H9 (cell line): Measurements from ENCODE around the gene TAOK1. TPM values are rescaled to one million over a fixed set of nuclear protein-coding genes. Genes with fewer than 3 reads are reported as not detected.

Source experiments
- DNase-seq: peaks from one replicate; pipeline ENCODE4 v3.0.0-alpha.2; 2017
- H2AFZ ChIP-seq: one replicate; pipeline ENCODE4 v1.6.1; 2013; ENCODE audit warnings: mild to moderate bottlenecking, low read length, control low read depth, moderate library complexity
- H2AK5ac ChIP-seq: 2 replicates; pipeline ENCODE4 v1.6.1; 2013; ENCODE audit warnings: low read length, control low read depth, mixed read lengths; ENCODE audit not compliant: insufficient read length
- H2BK120ac ChIP-seq: one replicate; pipeline ENCODE4 v1.6.1; 2013; ENCODE audit warnings: low read depth, mild to moderate bottlenecking, low read length, control low read depth, inconsistent platforms; ENCODE audit not compliant: poor library complexity, severe bottlenecking
- H2BK12ac ChIP-seq: 2 replicates; pipeline ENCODE4 v1.6.1; 2013; ENCODE audit warnings: low read length, control low read depth, mixed read lengths, low read depth; ENCODE audit not compliant: insufficient read length
- H2BK15ac ChIP-seq: 2 replicates; pipeline ENCODE4 v1.6.1; 2013; ENCODE audit warnings: low read depth, low read length, control low read depth
- H2BK20ac ChIP-seq: one replicate; pipeline ENCODE4 v1.6.1; 2013; ENCODE audit warnings: low read depth, mild to moderate bottlenecking, low read length, control low read depth, inconsistent platforms; ENCODE audit not compliant: poor library complexity, severe bottlenecking
- H2BK5ac ChIP-seq: 2 replicates; pipeline ENCODE4 v1.6.1; 2013; ENCODE audit warnings: low read length, control low read depth, mixed read lengths; ENCODE audit not compliant: insufficient read length
- H3K14ac ChIP-seq: 2 replicates; pipeline ENCODE4 v1.6.1; 2013; ENCODE audit warnings: low read length, control low read depth; ENCODE audit not compliant: insufficient read depth
- H3K18ac ChIP-seq: 2 replicates; pipeline ENCODE4 v1.6.1; 2013; ENCODE audit warnings: low read depth, mild to moderate bottlenecking, mixed read lengths, low read length, control low read depth; ENCODE audit not compliant: insufficient read length
- H3K23ac ChIP-seq: 2 replicates; pipeline ENCODE4 v1.6.1; 2013; ENCODE audit warnings: low read length, control low read depth, mixed read lengths, low read depth; ENCODE audit not compliant: insufficient read length
- H3K23me2 ChIP-seq: 2 replicates; pipeline ENCODE4 v1.6.1; 2013; ENCODE audit warnings: low read depth, mild to moderate bottlenecking, mixed read lengths, low read length, control low read depth; ENCODE audit not compliant: insufficient read length, poor library complexity, severe bottlenecking
- H3K27ac ChIP-seq: 2 replicates; pipeline ENCODE4 v1.5.1; 2013; ENCODE audit warnings: low read length, control low read depth, mixed read lengths, low read depth; ENCODE audit not compliant: insufficient read length
- H3K27me3 ChIP-seq: 2 replicates; pipeline ENCODE4 v1.6.1; 2013; ENCODE audit warnings: low read length, control low read depth, inconsistent platforms; ENCODE audit not compliant: insufficient read depth
- H3K4ac ChIP-seq: 2 replicates; pipeline ENCODE4 v1.6.1; 2013; ENCODE audit warnings: low read depth, mild to moderate bottlenecking, control low read depth, inconsistent platforms, low read length, moderate library complexity
- H3K4me1 ChIP-seq: 2 replicates; pipeline ENCODE4 v1.6.1; 2013; ENCODE audit warnings: low read length, control low read depth, inconsistent platforms; ENCODE audit not compliant: insufficient read depth
- H3K4me2 ChIP-seq: 2 replicates; pipeline ENCODE4 v1.6.1; 2013; ENCODE audit warnings: low read length, control low read depth, mixed read lengths; ENCODE audit not compliant: insufficient read length, insufficient read depth
- H3K56ac ChIP-seq: 2 replicates; pipeline ENCODE4 v1.6.1; 2013; ENCODE audit warnings: low read depth, mild to moderate bottlenecking, mixed read lengths, low read length, control low read depth; ENCODE audit not compliant: insufficient read length
- H3K79me1 ChIP-seq: 2 replicates; pipeline ENCODE4 v1.6.1; 2013; ENCODE audit warnings: low read depth, mild to moderate bottlenecking, moderate library complexity, low read length, control low read depth, inconsistent platforms; ENCODE audit not compliant: insufficient read depth, poor library complexity, severe bottlenecking
- H3K79me2 ChIP-seq: 2 replicates; pipeline ENCODE4 v1.6.1; 2013; ENCODE audit warnings: low read length, control low read depth, inconsistent platforms; ENCODE audit not compliant: insufficient read depth
- H3K9ac ChIP-seq: 2 replicates; pipeline ENCODE4 v1.6.1; 2013; ENCODE audit warnings: low read length, control low read depth, mixed read lengths; ENCODE audit not compliant: insufficient read length; ENCODE audit errors: extremely low read depth
- H3K9me3 ChIP-seq: one replicate; pipeline ENCODE4 v1.6.1; 2013; ENCODE audit warnings: low read depth, low read length, inconsistent platforms; ENCODE audit not compliant: control insufficient read depth
- H3T11ph ChIP-seq: one replicate; pipeline ENCODE4 v1.6.1; 2013; ENCODE audit warnings: mild to moderate bottlenecking, low read length, control low read depth, inconsistent platforms
- H4K20me1 ChIP-seq: one replicate; pipeline ENCODE4 v1.6.1; 2013; ENCODE audit not compliant: control insufficient read depth, insufficient read length, insufficient read depth
- H4K5ac ChIP-seq: 2 replicates; pipeline ENCODE4 v1.6.1; 2013; ENCODE audit warnings: low read depth, mild to moderate bottlenecking, mixed read lengths, low read length, control low read depth; ENCODE audit not compliant: insufficient read length
- H4K8ac ChIP-seq: replicated peaks from 2 replicates; pipeline ENCODE4 v1.6.1; 2013; ENCODE audit warnings: low read length, control low read depth, mixed read lengths, low read depth; ENCODE audit not compliant: insufficient read length
- H4K91ac ChIP-seq: 2 replicates; pipeline ENCODE4 v1.6.1; 2013; ENCODE audit warnings: low read depth, mild to moderate bottlenecking, moderate library complexity, mixed read lengths, low read length, control low read depth; ENCODE audit not compliant: insufficient read length
- H3K27ac Mint-ChIP-seq, 3 experiments: 2 replicates in 2 of 3; 3 replicates in 1 of 3; pipeline ENCODE4 v1.8.0; 2020 to 2021; ENCODE audit warnings: mixed read lengths in 3 of 3, mild to moderate bottlenecking in 1 of 3, moderate library complexity in 1 of 3
- H3K27me3 Mint-ChIP-seq: 2 replicates; pipeline ENCODE4 v1.8.0; 2021; ENCODE audit warnings: low read depth, mild to moderate bottlenecking, moderate library complexity, mixed read lengths
- H3K36me3 Mint-ChIP-seq, 3 experiments: 2 replicates in 2 of 3; 3 replicates in 1 of 3; pipeline ENCODE4 v1.8.0; 2020 to 2021; ENCODE audit warnings: low read depth in 3 of 3, mixed read lengths in 3 of 3; ENCODE audit not compliant: insufficient read depth in 1 of 3
- H3K4me1 Mint-ChIP-seq, 2 experiments: 2 replicates each; pipeline ENCODE4 v1.8.0; 2020; ENCODE audit warnings: mixed read lengths in 2 of 2
- H3K4me3 Mint-ChIP-seq, 2 experiments: 2 replicates in 1 of 2; 3 replicates in 1 of 2; pipeline ENCODE4 v1.8.0; 2020 to 2021; ENCODE audit warnings: mild to moderate bottlenecking in 2 of 2, mixed read lengths in 2 of 2, moderate library complexity in 1 of 2
- H3K9me3 Mint-ChIP-seq, 2 experiments: 2 replicates in 1 of 2; 3 replicates in 1 of 2; pipeline ENCODE4 v1.8.0; 2020; ENCODE audit warnings: mild to moderate bottlenecking in 2 of 2, mixed read lengths in 2 of 2, moderate library complexity in 1 of 2
- CTCF ChIP-seq: fragments of 200-600 bp; sonication (generic); conservative IDR thresholded peaks from 3 replicates; pipeline ENCODE4 v1.8.0; 2021; ENCODE audit warnings: antibody characterized with exemption, mild to moderate bottlenecking
- WGBS: extraction: QIAGEN DNeasy Blood & Tissue Kit; methylation state at CpG from one replicate; pipeline ENCODE4 v1.1.7; 2013; ENCODE audit warnings: missing lambda C conversion rate, low lambda C conversion rate, mixed read lengths; ENCODE audit not compliant: insufficient read length; ENCODE audit errors: extremely low coverage; 5-methylcytosine and 5-hydroxymethylcytosine counted together
- total RNA-seq: library from RNA; stranded (reverse); gene quantifications from 2 replicates; pipeline ENCODE4 v1.2.1, GENCODE V29; 2021

TAOK1 gene
- total RNA-seq, 1 experiment from 2014 or later = 93.0 TPM

- Mint-ChIP-seq H3K4me3 (no peak overlapping the region), H3K36me3 (peaks cover 6 to 12% (median 11%) of the 10 kb centered on the region in 3 experiments; a peak in 6 of 7 replicates), H3K9me3 (no peaks in the 10 kb centered on the region), H3K4me1 (peaks cover 0 to 8% of the 10 kb centered on the region in 2 experiments; a peak in 3 of 4 replicates), H3K27ac (no peak overlapping the region), H3K27me3 (no peaks in the 10 kb centered on the region)
- no peak overlapping the region for H2BK12ac ChIP-seq
- no peak overlapping the region for H3K56ac ChIP-seq
- no peak overlapping the region for H3K4me2 ChIP-seq
- H2AK5ac ChIP-seq = no peak overlapping the region
- H3K79me1 ChIP-seq = peaks cover 14% of the 10 kb centered on the region
- no peaks in the 10 kb centered on the region for H3K27me3 ChIP-seq
- no peak overlapping the region for H2BK5ac ChIP-seq
- peaks cover 36% of the 10 kb centered on the region for H3K79me2 ChIP-seq
- no peak overlapping the region for H4K8ac ChIP-seq
- H2BK15ac ChIP-seq = no peak overlapping the region
- H4K5ac ChIP-seq = no peak overlapping the region
- H2BK120ac ChIP-seq = no peak overlapping the region
- H3T11ph ChIP-seq = no peak overlapping the region
- no peak overlapping the region for H2BK20ac ChIP-seq
- no peaks in the 10 kb centered on the region for H3K9me3 ChIP-seq
- no peaks in the 10 kb centered on the region for H4K20me1 ChIP-seq
- H3K23ac ChIP-seq = no peak overlapping the region
- H3K27ac ChIP-seq = no peak overlapping the region
- no peak overlapping the region for H3K18ac ChIP-seq
- no peaks in the 10 kb centered on the region for H3K23me2 ChIP-seq
- DNase-seq = no peak
- no CpG with 5 or more reads among the region's 2 CpGs for WGBS
- H3K4me1 ChIP-seq = no peaks in the 10 kb centered on the region
- no peak overlapping the region for H2AFZ ChIP-seq
- H3K14ac ChIP-seq = no peak overlapping the region
- TF ChIP-seq CTCF = no peak
- no peak overlapping the region for H4K91ac ChIP-seq
- no peak overlapping the region for H3K4ac ChIP-seq
- no peak overlapping the region for H3K9ac ChIP-seq
Observed at GRCh38 chr17:29407856-29408255, 17.7 kb downstream of the TAOK1 start.
